ENCODE data around the gene PCK1.

The PCK1 gene

DNA sequence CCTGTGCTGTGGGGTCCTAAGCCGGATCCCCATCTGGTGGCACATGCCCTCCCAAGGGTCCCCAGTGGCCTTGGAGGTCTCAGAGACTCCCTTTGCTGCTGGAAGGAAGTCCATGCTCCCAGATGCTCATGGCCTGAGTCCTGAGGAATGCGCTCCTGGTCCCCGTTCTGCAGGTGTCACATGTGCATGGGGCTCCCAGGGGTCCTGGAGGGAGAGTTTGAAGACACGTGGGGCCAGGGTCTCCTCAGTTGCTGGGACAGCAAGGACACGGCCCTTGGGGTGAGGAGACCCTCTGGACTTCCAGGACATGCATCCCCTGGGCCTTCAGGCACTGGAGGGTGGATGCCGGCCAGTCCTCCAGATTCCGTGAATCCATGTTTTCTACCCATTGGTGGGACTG, 47.6 kb downstream of the PCK1 start:
- DNase-seq, result no peak

DNA sequence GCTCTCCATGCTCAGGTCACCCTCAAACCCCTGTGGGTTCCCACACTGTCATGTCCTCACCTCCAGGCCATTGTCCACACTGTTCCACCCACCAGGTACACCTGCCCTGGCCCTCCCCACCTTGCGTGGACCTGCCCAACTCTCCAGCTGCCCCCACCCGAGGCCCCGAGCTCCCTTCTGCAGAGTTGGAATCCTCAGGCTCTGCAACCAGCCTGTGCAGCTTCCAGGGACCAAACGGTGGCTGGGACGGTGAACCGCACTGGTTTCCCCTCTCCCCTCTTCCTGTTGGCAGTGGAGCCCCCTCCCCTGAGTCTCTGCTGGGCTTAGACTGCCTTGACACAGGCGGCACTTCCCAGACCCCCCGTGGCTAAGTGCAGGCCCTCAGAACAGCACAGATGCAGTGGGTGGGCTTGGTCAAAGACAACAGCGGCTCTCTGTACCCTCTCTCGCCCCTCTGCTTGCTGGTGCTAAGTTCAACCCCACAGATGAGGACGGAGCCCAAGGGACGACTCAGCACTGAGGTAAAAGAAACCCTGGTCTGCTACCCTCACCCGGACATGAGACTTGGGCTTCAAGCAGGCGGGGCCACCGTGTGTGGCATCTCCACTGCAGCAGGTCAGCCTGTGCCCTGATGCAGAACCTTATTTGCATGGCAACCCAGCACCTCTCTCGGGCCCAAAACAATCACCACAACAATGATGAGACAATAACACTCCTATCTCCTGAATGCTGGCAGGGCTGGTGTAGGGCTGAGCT, 48.4 kb downstream of the PCK1 start:
- no peak for DNase-seq

DNA sequence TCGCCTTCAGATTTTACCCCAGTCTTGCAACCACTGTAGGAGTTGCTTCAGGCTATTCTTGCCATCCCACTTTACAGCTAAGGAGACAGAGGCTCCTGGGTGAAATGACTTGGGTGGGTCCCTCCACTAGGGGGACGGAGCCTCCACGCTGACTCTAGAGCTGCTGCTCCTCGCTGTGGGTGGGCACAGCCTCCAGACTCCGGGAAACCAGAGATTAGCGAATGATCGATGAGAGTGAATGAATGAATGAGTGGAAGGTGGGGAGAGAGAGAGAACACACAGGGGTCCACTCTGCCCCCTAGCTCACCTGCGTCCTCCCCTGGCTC, 48.9 kb downstream of the PCK1 start:
- no peak for DNase-seq

DNA sequence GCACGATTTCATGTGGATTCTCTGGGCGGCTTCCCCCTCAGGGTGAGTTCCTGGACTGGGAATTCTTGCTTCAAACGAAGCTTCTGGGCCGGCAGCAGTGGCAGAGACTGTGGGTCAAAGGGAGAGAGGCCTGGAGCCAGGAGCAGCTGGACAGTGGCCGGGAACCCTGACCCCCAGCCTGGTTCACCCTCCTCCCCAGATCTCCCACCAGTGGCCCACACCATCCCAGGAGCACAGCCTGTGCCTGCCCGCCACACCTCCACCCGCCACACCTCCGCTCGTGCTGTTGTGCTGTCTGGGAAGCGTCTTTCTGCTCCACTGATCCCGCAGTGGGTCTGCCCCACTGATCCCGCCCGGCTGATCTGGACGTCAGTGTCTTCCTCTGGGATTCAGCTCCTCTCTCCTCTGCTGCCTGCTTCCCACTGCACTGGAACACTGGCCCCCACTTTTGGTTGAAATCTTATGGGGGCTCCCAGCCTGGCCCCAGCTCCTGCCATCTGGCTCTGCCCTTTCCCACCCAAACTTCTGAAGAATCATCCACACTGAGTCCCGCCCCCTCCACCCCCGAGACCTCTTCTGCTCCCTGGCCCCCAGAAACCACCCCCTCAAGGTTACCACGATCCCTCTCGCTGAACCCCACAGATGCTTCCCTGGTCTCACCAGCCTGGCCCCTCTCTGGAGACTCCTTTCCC, 49.5 kb downstream of the PCK1 start:
- no peak for DNase-seq

DNA sequence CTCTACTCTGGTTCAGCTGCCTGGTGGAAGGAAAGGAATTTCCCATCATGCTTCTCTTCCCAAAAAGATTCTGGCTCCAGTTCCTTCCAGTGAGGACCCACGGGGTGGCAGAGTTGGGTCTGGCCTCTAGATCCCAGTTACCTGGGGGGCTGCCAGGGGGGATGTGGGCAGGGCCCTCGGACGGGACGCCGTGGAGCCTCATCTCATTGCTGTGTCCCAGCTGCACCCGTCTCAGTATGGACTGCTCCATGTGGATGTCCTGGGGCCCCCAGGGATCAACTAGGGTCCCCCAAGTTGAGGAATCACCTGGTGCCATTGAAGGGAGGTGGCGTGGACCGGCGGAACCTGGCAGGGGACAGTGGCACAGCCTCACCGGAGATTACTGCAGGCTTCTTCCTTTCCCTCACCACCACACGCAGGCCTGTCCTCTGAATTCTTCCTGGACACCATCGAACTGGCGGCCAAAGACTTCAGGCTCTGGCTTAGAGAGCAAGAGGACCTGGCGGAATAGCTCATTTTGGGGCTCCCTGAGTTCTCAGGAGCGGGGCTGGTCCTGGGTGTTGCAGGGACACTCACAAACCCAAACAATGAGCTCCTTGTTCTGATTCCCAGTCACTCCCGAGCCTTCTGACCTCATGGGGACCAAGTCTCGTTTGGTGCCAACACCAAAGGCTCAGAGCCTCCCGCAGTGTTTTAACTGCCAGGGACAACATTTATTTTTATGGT, 50.8 kb downstream of the PCK1 start:
- no peak for DNase-seq

DNA sequence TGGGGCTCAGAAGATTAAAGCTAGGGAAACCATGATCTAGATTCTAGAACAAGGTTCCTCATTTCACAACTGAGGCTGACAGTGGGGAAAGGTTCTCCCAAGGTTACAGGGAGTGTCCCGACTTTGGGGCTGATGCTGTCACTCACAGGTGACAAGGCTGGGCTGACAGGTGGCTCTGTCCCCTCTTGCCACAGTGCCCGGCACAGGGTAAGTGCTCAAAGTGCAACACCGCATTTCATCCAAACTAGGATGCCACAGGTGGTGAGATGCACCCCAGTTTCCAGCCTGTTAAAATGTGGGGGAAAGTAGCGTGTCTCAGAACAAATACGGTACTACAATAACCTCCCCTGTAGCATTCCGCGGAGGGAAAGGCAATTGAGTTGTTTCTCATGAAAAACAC, 51.5 kb downstream of the PCK1 start:
- no peak for DNase-seq

DNA sequence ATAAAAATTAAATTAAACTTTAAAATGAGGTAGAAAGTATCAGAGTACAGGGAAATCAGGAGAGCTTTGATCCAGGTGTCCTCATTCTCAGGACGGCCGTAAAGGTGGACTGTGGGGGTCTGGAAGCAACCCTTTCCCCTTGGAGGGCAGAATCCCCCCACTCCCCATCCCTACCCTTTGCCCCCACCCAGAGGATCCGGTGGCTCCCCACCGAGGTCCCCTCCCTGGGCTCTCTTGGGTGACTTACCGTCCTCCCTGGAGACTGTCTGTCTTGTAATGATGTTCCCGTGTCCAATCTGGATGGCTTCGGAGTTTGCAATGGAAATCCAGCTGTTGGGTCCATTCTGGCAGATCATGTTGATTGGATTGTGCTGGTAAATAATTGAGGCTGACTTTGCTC, 52.0 kb downstream of the PCK1 start:
- no peak for DNase-seq

DNA sequence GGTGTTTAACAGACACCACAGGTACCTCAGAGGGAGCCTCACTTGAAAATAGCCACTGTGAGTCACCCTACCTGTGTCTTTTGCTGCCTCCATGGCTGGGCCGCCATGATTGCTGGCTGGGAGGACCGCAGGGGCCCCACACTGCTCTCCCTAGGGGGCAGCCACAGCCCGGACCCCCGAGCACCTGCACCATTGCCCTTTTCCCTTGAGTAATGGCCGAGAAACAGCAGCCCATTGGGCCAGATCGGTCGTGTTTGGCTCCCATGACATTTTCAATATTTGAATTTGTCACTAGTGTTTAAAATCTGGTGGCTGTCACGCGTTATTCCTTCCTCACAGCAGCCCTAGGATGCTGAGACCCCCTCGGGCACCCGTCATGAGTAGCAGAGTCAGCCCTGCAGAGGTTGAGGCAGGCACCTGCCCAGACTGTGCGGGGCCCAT, 52.6 kb downstream of the PCK1 start:
- no peak for DNase-seq

DNA sequence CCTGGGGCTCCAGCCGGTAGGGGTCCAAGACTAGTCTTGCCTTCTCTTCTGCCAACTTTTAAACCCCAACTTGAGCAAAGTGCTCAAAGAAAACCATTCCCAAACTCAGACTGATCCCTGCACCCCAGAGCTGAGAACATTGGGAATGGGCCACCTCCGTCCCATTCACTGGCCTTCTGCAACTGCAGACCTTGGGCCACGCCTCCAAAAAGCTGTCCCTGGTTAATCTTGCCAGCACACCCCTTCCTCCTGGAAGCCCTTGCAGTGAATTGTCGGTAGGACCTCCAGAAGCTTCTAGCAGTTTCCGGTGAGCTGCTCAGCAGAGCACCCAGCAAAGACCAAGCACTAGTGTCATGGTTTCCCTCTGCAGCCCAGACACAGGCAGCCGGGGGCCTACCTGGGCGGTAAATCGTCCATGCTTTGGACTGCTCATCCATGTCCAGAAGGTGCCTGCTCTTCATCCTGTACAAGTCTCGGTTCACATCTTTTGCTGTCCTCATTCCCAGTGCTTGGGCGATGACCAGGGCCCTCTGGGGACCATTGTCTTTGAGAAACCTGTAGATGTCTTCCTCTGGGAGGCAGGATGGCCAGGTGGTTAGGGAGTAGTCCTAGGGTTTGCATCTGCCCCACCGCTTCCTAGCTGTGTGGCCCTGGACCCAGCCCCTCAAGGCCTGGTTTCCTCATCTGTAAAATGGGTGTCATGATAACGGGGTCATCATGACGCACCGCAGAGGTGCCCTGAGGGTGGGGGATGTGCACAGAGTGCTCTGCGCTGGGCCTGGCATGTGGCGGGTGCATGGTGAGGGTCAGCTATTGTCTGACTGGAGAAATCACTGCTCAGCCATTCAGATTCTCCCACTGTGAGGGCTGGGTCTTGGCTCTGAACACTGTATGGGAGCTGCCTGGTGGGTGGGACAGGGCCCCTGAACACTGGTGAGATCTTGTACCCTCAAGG, 53.9 kb downstream of the PCK1 start:
- no peak for DNase-seq

DNA sequence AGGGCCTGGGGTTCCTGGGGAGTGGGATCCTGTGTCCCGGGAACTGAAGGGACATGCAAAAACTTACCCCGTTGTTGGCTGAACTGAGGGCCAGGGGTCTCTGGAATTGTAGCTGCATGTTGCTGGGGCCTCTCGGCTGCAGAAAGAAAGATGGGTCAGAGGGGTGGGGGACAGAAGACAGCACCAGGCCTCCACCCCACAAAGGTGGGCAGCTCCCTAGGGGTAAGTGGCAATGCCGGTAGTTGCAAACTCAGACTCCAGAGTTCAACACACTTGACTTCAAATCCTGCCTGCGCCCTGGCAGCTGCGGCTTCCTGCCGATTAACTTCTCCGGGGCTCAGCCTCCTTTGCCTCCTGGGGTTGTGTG, 54.5 kb downstream of the PCK1 start:
- no peak for DNase-seq

DNA sequence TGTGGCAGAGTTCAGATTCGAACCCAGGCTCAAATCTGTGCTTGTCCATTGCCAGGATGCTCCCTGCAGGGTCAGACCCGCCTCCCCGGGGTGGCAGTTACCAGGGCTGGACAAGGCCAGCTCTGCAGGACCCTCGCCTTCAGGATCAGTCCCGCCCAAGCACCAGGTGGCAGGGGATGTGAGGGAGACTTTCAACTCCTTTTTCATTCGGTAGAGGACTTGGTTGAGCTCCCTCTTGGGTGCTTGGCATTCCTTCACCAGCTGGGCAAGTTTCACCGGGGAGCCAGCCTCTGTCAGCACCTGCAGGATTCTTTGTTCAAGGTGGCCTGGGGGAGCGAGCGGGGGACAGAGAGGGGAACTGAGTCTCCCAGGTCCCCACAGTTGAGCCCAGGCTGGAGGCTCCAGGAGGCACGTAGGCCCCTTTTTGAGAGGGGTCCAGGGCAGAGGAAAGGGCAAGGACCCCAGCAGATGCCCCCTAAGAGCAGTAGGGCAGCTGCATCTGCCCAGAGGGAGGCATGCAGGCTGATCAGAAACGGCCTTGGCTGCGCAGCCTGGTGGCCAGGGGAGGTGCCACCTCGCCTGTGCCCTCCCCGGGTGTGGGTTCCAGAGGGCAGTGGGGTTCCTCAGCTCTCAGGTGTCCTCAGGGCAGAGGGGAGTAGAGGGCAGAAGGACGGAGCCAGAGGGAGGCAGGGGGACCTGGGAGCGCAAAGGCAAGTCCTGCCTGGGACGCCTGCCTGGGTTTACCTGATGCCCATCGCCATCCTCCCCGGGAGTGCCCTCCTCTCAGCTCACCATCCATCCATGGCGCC, 55.4 kb downstream of the PCK1 start:
- no peak for DNase-seq

DNA sequence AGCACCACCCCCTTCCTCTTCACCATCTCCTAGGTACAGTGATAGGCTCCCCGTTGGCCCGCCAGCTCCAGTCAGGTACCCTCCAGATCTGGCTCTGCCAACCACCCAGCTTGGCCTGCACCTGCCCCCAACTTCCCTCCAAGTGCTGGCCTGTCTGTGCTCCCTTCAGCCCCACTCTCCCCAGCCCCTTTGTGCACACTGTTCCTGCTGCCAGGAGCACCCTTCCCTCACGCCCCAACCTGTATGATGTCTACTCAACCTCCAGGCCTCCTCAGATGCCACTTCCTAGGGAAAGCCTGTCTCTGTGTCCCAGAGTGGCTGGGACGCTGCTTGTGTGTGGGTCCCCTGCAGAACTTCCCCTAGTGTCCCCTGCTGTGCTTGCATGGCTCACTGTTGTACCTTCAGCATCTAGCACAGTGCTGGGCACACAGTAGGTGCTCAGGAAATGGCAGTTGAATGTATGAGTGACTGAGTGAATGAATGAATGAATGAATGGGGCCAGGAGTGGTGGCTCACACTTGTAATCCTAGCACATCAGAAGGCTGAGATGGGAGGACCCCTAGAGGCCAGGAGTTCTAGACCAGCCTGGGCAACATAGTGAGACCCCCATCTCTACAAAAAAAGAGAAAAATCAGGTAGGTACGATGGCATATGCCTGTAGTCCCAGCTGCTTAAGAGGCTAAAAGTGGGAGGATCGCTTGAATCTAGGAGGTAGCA, 56.3 kb downstream of the PCK1 start:
- DNase-seq, result no peak
